ENCODE data around the gene PIBF1.
"Not testable (repeated sequence)": the region's sequence is repeated elsewhere in the genome, so short reads cannot be mapped to it uniquely, and the experiment has no call there.

PIBF1 gene

GRCh38 chr13:72792640-72793039 is 10.7 kb downstream of the PIBF1 start:
- Histone ChIP-seq H3K36me3 (ENCODE audit: insufficient read depth, insufficient read length, low read length) (peaks cover 40% of the 10 kb centered on the region), H3K9me3 (ENCODE audit: insufficient read depth, low read length) (no peaks in the 10 kb centered on the region), H3K4me1 (ENCODE audit: insufficient read depth, insufficient read length) (no peaks in the 10 kb centered on the region), H3K4me3 (ENCODE audit: insufficient read length, low read depth) (no peak overlapping the region), H3K9ac (ENCODE audit: insufficient read length, low read depth) (no peak overlapping the region), H3K27me3 (ENCODE audit: insufficient read depth, insufficient read length) (no peaks in the 10 kb centered on the region)
- no peak for DNase-seq (ENCODE audit: low read depth, low spot score)
- TF ChIP-seq ZNF274 (IDR thresholded peaks at IDR 0.05; ENCODE audit: low read depth, low read length): no peak
- no peak for TF ChIP-seq SUZ12 (IDR thresholded peaks at IDR 0.05; ENCODE audit: extremely low read depth, insufficient read depth, insufficient read length)
- no peak for TF ChIP-seq YY1 (IDR thresholded peaks at IDR 0.05; ENCODE audit: insufficient read depth, insufficient read length)

- Histone ChIP-seq H3K4me1 (ENCODE audit: insufficient read depth, insufficient read length) (no peaks in the 10 kb centered on the region), H3K4me3 (ENCODE audit: insufficient read length, low read depth) (no peak overlapping the region), H3K36me3 (ENCODE audit: insufficient read depth, insufficient read length, low read length) (peaks cover 37% of the 10 kb centered on the region), H3K9me3 (ENCODE audit: insufficient read depth, low read length) (no peaks in the 10 kb centered on the region), H3K9ac (ENCODE audit: insufficient read length, low read depth) (no peak overlapping the region), H3K27me3 (ENCODE audit: insufficient read depth, insufficient read length) (no peaks in the 10 kb centered on the region)
- no peak for TF ChIP-seq SUZ12 (IDR thresholded peaks at IDR 0.05; ENCODE audit: extremely low read depth, insufficient read depth, insufficient read length)
- no peak for TF ChIP-seq ZNF274 (IDR thresholded peaks at IDR 0.05; ENCODE audit: low read depth, low read length)
- no peak for TF ChIP-seq YY1 (IDR thresholded peaks at IDR 0.05; ENCODE audit: insufficient read depth, insufficient read length)
- DNase-seq (ENCODE audit: low read depth, low spot score): no peak
Measured at GRCh38 chr13:72798817-72799216, 16.9 kb downstream of the PIBF1 start.

GRCh38 chr13:72804301-72804700 is 22.4 kb downstream of the PIBF1 start:
- Histone ChIP-seq H3K9me3 (ENCODE audit: insufficient read depth, low read length) (no peaks in the 10 kb centered on the region), H3K36me3 (ENCODE audit: insufficient read depth, insufficient read length, low read length) (peaks cover 5% of the 10 kb centered on the region), H3K27me3 (ENCODE audit: insufficient read depth, insufficient read length) (no peaks in the 10 kb centered on the region), H3K9ac (ENCODE audit: insufficient read length, low read depth) (no peak overlapping the region), H3K4me3 (ENCODE audit: insufficient read length, low read depth) (no peak overlapping the region), H3K4me1 (ENCODE audit: insufficient read depth, insufficient read length) (no peaks in the 10 kb centered on the region)
- DNase-seq (ENCODE audit: low read depth, low spot score): no peak
- TF ChIP-seq ZNF274 (IDR thresholded peaks at IDR 0.05; ENCODE audit: low read depth, low read length) (no peak), SUZ12 (IDR thresholded peaks at IDR 0.05; ENCODE audit: extremely low read depth, insufficient read depth, insufficient read length) (no peak), YY1 (IDR thresholded peaks at IDR 0.05; ENCODE audit: insufficient read depth, insufficient read length) (no peak)

GRCh38 chr13:72805676-72806346 is 23.9 kb downstream of the PIBF1 start:
- DNase-seq (ENCODE audit: low read depth, low spot score): no peak
- Histone ChIP-seq H3K4me3 (ENCODE audit: insufficient read length, low read depth) (no peak overlapping the region), H3K9me3 (ENCODE audit: insufficient read depth, low read length) (no peaks in the 10 kb centered on the region), H3K36me3 (ENCODE audit: insufficient read depth, insufficient read length, low read length) (peaks cover 2% of the 10 kb centered on the region), H3K27me3 (ENCODE audit: insufficient read depth, insufficient read length) (no peaks in the 10 kb centered on the region), H3K4me1 (ENCODE audit: insufficient read depth, insufficient read length) (no peaks in the 10 kb centered on the region), H3K9ac (ENCODE audit: insufficient read length, low read depth) (no peak overlapping the region)
- TF ChIP-seq ZNF274 (IDR thresholded peaks at IDR 0.05; ENCODE audit: low read depth, low read length) (no peak), YY1 (IDR thresholded peaks at IDR 0.05; ENCODE audit: insufficient read depth, insufficient read length) (no peak), SUZ12 (IDR thresholded peaks at IDR 0.05; ENCODE audit: extremely low read depth, insufficient read depth, insufficient read length) (no peak)

GRCh38 chr13:72806514-72806913 is 24.6 kb downstream of the PIBF1 start:
- H3K36me3 ChIP-seq (ENCODE audit: insufficient read depth, insufficient read length, low read length); DNase-seq (ENCODE audit: low read depth, low spot score); H3K4me1 ChIP-seq (ENCODE audit: insufficient read depth, insufficient read length); H3K27me3 ChIP-seq (ENCODE audit: insufficient read depth, insufficient read length); H3K9ac ChIP-seq (ENCODE audit: insufficient read length, low read depth); H3K9me3 ChIP-seq (ENCODE audit: insufficient read depth, low read length); H3K4me3 ChIP-seq (ENCODE audit: insufficient read length, low read depth): not testable (repeated sequence)

- TF ChIP-seq YY1 (IDR thresholded peaks at IDR 0.05; ENCODE audit: insufficient read depth, insufficient read length) (no peak), ZNF274 (IDR thresholded peaks at IDR 0.05; ENCODE audit: low read depth, low read length) (no peak), SUZ12 (IDR thresholded peaks at IDR 0.05; ENCODE audit: extremely low read depth, insufficient read depth, insufficient read length) (no peak)
- DNase-seq (ENCODE audit: low read depth, low spot score): no peak
- H3K36me3 ChIP-seq (ENCODE audit: insufficient read depth, insufficient read length, low read length): peaks cover 2% of the 10 kb centered on the region
Measured at GRCh38 chr13:72808917-72809500, 27.1 kb downstream of the PIBF1 start.

GRCh38 chr13:72820156-72820897 is 38.4 kb downstream of the PIBF1 start:
- TF ChIP-seq ZNF274 (IDR thresholded peaks at IDR 0.05; ENCODE audit: low read depth, low read length): no peak
- Histone ChIP-seq H3K36me3 (ENCODE audit: insufficient read depth, insufficient read length, low read length) (peaks cover 3% of the 10 kb centered on the region), H3K9me3 (ENCODE audit: insufficient read depth, low read length) (no peaks in the 10 kb centered on the region), H3K4me1 (ENCODE audit: insufficient read depth, insufficient read length) (no peaks in the 10 kb centered on the region), H3K27me3 (ENCODE audit: insufficient read depth, insufficient read length) (no peaks in the 10 kb centered on the region), H3K9ac (ENCODE audit: insufficient read length, low read depth) (no peak overlapping the region), H3K4me3 (ENCODE audit: insufficient read length, low read depth) (no peak overlapping the region)
- no peak for DNase-seq (ENCODE audit: low read depth, low spot score)

More at GRCh38 chr13:72808917-72809500, 27.1 kb downstream of the PIBF1 start:
- H3K9me3 ChIP-seq (ENCODE audit: insufficient read depth, low read length): no peaks in the 10 kb centered on the region
- no peak overlapping the region for H3K9ac ChIP-seq (ENCODE audit: insufficient read length, low read depth)
- no peak overlapping the region for H3K4me3 ChIP-seq (ENCODE audit: insufficient read length, low read depth)
- no peaks in the 10 kb centered on the region for H3K27me3 ChIP-seq (ENCODE audit: insufficient read depth, insufficient read length)
- H3K4me1 ChIP-seq (ENCODE audit: insufficient read depth, insufficient read length): no peaks in the 10 kb centered on the region
